ENCODE data around the gene RCOR1.

- no peak for TF ChIP-seq CTCF (conservative IDR thresholded peaks at IDR 0.05; ENCODE audit: low read depth, low read length)
- TF ChIP-seq EZH2 (IDR thresholded peaks at IDR 0.05; ENCODE audit: borderline replicate concordance, low read depth, low read length, poor library complexity, severe bottlenecking) = no peak
Measured at GRCh38 chr14:102711207-102711606, 118.8 kb downstream of the RCOR1 start.
